Breast epithelium (tissue), 4 donors: ENCODE results near the gene SERF1A. TPM values are rescaled to one million over a fixed set of nuclear protein-coding genes. Genes with fewer than 3 reads are reported as not detected.
"Not testable (repeated sequence)": the region's sequence is repeated elsewhere in the genome, so short reads cannot be mapped to it uniquely, and the experiment has no call there.

Experiments
- DNase-seq, 2 donors: peaks; one replicate each; pipeline ENCODE4 v3.0.0-alpha.2; 2019; ENCODE audit warnings: low spot score in 2 of 2
- H3K27ac ChIP-seq, 2 donors: fragments of 200-600 bp; sonication (generic) in 1 of 2; one replicate each; pipeline ENCODE4 v1.5.1; 2016 to 2019; ENCODE audit warnings: mild to moderate bottlenecking in 1 of 2
- H3K27me3 ChIP-seq, 2 donors: fragments of 200-600 bp; sonication (generic) in 1 of 2; one replicate each; pipeline versions ENCODE4 v1.5.1 to v1.6.0; 2017 to 2019; ENCODE audit warnings: control low read depth in 1 of 2, mild to moderate bottlenecking in 1 of 2
- H3K36me3 ChIP-seq: fragments of 200-600 bp; one replicate; pipeline ENCODE4 v1.5.1; 2019
- H3K4me1 ChIP-seq, 2 donors: fragments of 200-600 bp; sonication (generic); one replicate each; pipeline ENCODE4 v1.5.1; 2016 to 2019; ENCODE audit warnings: control low read depth in 1 of 2
- H3K4me3 ChIP-seq, 3 donors: fragments of 200-600 bp; sonication (generic); 1 replicate in 2 of 3; 2 replicates in 1 of 3; pipeline ENCODE4 v1.5.1; 2016 to 2019; ENCODE audit warnings: mild to moderate bottlenecking in 3 of 3, moderate library complexity in 2 of 3
- H3K9me3 ChIP-seq, 2 donors: fragments of 200-600 bp; sonication (generic) in 1 of 2; one replicate each; pipeline ENCODE4 v1.5.1; 2016 to 2019; ENCODE audit warnings: control low read depth in 1 of 2
- intact Hi-C: fragments of 100-400 bp; cut with DNase I; formaldehyde crosslinking; loops from one replicate; pipeline ENCODE4 v1.15.1; 2023; ENCODE audit warnings: low total_unique reads
- total RNA-seq, 3 donors: library from RNA; depleted of rRNA; stranded (reverse); fragments of >200 nt; gene quantifications; one replicate each; pipeline ENCODE4 v1.1.0, GENCODE V29; 2016

SERF1A gene
- 10 to 100 TPM in 1 of 3 donors, 1 to 10 TPM in 2; 4.8 to 13.1 (median 6.3) TPM for total RNA-seq

- H3K27ac ChIP-seq, H3K9me3 ChIP-seq, H3K27me3 ChIP-seq, H3K4me1 ChIP-seq, H3K36me3 ChIP-seq, H3K4me3 ChIP-seq, intact Hi-C loops, DNase-seq: not testable (repeated sequence)
Observed at GRCh38 chr5:70900533-70901271, at the start of gene SERF1A. TSS of gene SERF1A (plus strand) at chr5:70900669. CDS start at chr5:70900870, 201 bp downstream.

DNA sequence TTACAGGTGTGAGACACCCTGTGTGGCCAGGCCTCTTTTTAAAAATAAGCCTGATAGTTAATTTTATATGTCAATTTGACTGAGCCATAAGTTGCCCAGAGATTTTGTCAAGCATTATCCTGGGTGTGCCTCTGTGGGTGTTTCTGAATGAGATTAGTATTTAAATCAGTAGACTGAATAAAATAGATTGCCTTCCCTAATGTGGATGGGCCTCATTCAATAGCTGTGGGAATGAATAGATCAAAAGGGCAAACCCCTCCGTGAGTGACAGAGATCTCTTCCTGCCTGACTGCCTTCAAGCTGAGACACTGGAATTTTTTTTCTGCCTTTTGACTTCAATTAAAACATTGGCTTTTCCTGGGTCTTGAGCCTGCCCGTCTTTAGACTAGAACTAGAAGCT lies 33.7 kb upstream of the SERF1A start:
- H3K27ac ChIP-seq, intact Hi-C loops: not testable (repeated sequence)

DNA sequence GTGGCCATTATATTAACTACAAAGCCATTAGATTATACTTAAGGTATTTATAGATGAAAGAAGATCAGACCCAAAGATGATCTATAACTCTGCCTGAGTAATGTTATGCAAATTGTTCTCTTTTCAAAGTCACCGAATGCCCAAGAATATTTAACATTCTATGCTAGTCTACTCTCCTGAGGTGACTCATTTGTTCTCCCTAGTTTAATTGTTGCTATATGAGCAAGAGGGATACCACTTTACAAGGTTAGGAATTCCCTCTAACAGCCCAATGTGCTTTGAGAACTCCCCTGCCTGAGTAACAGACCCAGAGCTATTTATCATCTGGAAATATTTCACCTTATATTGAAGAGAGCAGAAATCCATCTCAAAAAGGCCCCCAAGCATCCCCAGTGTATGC lies 29.8 kb upstream of the SERF1A start:
- H3K4me3 ChIP-seq, intact Hi-C loops, DNase-seq, H3K27me3 ChIP-seq, H3K36me3 ChIP-seq, H3K9me3 ChIP-seq, H3K27ac ChIP-seq, H3K4me1 ChIP-seq: not testable (repeated sequence)

More for the DNA sequence above, 33.7 kb upstream of the SERF1A start:
- H3K9me3 ChIP-seq, H3K36me3 ChIP-seq, H3K4me1 ChIP-seq, H3K27me3 ChIP-seq, DNase-seq, H3K4me3 ChIP-seq: not testable (repeated sequence)

DNA sequence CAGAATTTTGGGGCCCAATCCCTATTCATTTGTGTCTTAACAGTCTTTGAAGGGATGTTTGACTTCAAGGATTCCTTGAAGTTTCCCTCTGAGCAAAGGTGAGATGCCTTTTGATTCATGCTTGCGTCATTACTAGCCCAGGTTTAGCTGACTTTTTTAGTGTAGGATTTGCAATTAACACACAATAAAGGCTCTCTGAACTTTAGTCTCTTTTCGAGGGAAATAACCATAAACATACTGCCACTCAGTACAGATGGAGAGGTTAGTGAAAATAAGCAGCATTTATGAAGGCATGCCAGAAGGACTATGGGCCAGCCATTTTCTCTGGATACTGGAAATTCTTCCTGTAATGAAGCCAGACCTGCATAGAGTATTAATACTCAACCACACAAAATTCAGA lies 4.4 kb upstream of the SERF1A start:
- intact Hi-C loops, H3K4me1 ChIP-seq, H3K27me3 ChIP-seq, H3K36me3 ChIP-seq, H3K27ac ChIP-seq, H3K4me3 ChIP-seq, H3K9me3 ChIP-seq, DNase-seq: not testable (repeated sequence)

DNA sequence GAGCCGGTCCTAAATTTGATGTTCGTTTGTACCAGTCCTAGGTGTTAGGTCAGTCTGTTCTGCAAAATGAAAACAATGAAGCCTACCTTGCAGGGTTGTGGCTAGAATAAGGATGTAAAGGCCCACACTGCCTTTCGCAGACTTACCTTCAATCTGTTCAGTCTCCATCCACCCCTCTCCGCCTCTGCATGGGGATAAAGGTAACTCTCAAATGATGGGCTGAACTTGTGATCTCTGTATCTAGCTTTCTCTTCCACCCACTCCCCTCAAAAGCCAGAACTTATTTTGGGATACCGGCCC lies 753 bp downstream of the SERF1A start:
- H3K27me3 ChIP-seq, H3K27ac ChIP-seq, H3K4me3 ChIP-seq, H3K9me3 ChIP-seq, intact Hi-C loops, H3K4me1 ChIP-seq, H3K36me3 ChIP-seq, DNase-seq: not testable (repeated sequence)

DNA sequence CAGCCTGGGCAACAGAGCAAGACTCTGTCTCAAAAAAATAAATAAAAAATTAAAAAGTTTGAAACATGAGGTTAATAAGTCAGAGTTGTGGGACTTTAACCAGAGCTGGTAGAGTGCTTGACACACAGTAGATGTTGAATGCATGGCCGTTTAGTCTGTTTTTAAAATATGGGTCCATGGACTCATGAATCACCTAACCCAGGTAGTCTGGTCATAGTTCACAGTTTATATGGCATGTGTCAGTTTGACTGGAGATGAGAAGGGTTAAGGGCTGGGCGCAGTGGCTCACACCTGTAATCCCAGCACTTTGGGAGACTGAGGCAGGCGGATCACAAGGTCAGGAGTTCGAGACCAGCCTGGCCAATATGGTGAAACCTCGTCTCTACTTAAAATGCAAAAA lies 6.2 kb downstream of the SERF1A start:
- DNase-seq, H3K27ac ChIP-seq, H3K36me3 ChIP-seq, H3K9me3 ChIP-seq, H3K4me1 ChIP-seq, intact Hi-C loops, H3K27me3 ChIP-seq, H3K4me3 ChIP-seq: not testable (repeated sequence)

DNA sequence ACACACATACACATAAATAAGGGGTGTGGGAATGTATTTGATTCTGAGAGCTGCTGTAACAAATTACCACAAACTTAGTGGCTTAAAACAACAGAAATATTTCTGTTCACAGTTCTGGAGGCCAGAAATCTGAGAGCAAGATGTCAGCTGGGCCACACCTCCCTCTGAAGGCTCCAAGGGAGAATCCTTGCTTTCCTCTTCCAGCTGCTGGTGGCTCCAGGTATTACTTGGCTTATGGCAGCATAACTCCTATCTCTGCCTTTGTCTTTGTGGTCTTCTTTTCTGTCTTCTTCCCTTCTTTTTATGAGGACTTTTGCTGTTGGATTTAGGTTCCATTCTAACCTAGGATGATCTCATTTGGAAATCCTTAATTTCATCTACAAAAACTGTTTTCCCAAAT lies 16.4 kb downstream of the SERF1A start:
- H3K27ac ChIP-seq, DNase-seq, H3K36me3 ChIP-seq, intact Hi-C loops, H3K4me1 ChIP-seq, H3K27me3 ChIP-seq, H3K9me3 ChIP-seq, H3K4me3 ChIP-seq: not testable (repeated sequence)

GRCh38 chr5:70925211-70925562 lies 24.7 kb downstream of the SERF1A start:
- not testable (repeated sequence) for H3K36me3 ChIP-seq

GRCh38 chr5:70931709-70932368 lies 31.4 kb downstream of the SERF1A start:
- H3K36me3 ChIP-seq, intact Hi-C loops, H3K27me3 ChIP-seq, H3K9me3 ChIP-seq, H3K27ac ChIP-seq, DNase-seq, H3K4me3 ChIP-seq, H3K4me1 ChIP-seq: not testable (repeated sequence)

More at GRCh38 chr5:70925211-70925562, 24.7 kb downstream of the SERF1A start:
- H3K4me3 ChIP-seq, H3K9me3 ChIP-seq, H3K27me3 ChIP-seq, intact Hi-C loops, DNase-seq, H3K4me1 ChIP-seq, H3K27ac ChIP-seq: not testable (repeated sequence)

DNA sequence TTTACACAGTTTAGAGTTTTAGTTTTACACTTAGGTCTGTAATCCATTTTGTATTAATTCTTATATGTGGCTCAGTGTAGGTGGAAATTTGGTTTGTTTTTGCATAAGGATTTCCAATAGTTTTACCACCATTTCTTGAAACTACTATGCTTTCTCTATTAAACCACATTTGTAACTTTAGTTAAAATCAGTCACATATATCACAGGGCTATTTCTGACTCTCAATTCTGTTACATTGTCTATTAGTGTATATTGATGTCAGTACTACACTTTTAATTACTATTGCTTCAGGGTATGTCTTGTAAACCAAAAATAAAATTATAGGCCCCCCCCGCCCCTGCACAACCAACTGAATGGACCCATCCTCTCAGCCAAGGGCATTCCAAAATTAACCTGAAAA lies 32.1 kb downstream of the SERF1A start:
- DNase-seq, H3K36me3 ChIP-seq, H3K4me1 ChIP-seq, intact Hi-C loops, H3K27ac ChIP-seq, H3K4me3 ChIP-seq, H3K27me3 ChIP-seq, H3K9me3 ChIP-seq: not testable (repeated sequence)

- DNase-seq, H3K27me3 ChIP-seq, H3K36me3 ChIP-seq, H3K4me3 ChIP-seq, H3K9me3 ChIP-seq, intact Hi-C loops, H3K27ac ChIP-seq, H3K4me1 ChIP-seq: not testable (repeated sequence)
Observed at GRCh38 chr5:70953068-70953467, 52.6 kb downstream of the SERF1A start.
